GM13976 (cell line): ENCODE results near the gene APBB1.

Experiments used
- DNase-seq: peaks from one replicate; pipeline ENCODE4 v3.0.0; 2012; ENCODE audit warnings: low spot score
- in situ Hi-C: fragments of 300-500 bp; cut with MboI; formaldehyde crosslinking; loops from one replicate; pipeline ENCODE4 v1.12.0; 2022; ENCODE audit warnings: low sequenced_read_pairs, mixed read lengths, inconsistent platforms; ENCODE audit not compliant: unreplicated experiment
- TF ChIP-seq, protein P1 (sequence below): IDR thresholded peaks from 2 replicates; pipeline ENCODE4 v1.5.1; 2012; ENCODE audit warnings: borderline replicate concordance, mild to moderate bottlenecking; ENCODE audit not compliant: insufficient read depth; ENCODE audit errors: extremely low read depth, missing control alignments, control extremely low read depth

APBB1 gene

DNA sequence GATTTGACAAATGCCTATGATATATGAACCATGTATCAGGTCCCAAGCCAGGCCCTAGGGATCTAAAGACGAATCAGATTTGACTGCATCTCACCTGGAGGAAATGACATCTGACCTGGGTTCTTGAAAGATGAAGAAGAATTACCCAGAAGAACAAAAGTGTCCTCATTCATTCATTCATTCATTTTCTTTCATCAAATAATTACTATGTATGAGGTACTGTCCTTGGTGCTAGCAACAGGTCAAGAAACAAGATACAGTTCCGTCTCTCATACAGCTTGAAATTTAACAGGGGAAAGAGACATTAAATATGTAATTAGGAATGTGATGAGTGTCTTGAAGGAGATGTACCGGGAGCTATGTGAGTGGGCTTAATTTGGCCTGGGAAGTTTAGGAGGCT, 1.8 kb upstream of the APBB1 start:
- TF ChIP-seq, protein P1, sequence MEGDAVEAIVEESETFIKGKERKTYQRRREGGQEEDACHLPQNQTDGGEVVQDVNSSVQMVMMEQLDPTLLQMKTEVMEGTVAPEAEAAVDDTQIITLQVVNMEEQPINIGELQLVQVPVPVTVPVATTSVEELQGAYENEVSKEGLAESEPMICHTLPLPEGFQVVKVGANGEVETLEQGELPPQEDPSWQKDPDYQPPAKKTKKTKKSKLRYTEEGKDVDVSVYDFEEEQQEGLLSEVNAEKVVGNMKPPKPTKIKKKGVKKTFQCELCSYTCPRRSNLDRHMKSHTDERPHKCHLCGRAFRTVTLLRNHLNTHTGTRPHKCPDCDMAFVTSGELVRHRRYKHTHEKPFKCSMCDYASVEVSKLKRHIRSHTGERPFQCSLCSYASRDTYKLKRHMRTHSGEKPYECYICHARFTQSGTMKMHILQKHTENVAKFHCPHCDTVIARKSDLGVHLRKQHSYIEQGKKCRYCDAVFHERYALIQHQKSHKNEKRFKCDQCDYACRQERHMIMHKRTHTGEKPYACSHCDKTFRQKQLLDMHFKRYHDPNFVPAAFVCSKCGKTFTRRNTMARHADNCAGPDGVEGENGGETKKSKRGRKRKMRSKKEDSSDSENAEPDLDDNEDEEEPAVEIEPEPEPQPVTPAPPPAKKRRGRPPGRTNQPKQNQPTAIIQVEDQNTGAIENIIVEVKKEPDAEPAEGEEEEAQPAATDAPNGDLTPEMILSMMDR: no peak
- in situ Hi-C loops: no loop called here
- no peak for DNase-seq

DNA sequence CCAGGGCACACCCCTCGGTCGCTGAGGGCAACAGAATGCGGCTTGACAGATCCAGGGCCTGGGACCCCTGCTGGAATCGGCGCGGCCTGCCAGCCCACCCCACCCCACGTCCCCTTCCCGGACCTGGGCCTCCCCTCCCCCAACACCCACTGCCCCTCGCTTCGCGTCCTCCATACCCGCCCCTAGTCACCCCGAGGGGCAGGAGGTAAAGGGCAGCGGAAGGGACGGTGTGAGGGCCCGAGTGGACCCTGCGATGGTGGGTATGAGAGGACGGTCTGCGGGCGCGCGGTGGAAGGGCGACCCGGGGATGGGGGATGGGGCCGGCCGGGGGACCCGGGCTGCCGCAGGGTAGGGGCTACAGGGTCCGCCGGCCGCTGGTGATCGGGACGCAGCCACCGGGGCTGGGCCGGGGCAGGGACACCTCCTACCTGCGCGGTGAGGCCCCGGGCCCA, 311 bp downstream of the APBB1 start:
- in situ Hi-C loops: no loop called here
- no peak for DNase-seq
- TF ChIP-seq, protein P1: no peak

DNA sequence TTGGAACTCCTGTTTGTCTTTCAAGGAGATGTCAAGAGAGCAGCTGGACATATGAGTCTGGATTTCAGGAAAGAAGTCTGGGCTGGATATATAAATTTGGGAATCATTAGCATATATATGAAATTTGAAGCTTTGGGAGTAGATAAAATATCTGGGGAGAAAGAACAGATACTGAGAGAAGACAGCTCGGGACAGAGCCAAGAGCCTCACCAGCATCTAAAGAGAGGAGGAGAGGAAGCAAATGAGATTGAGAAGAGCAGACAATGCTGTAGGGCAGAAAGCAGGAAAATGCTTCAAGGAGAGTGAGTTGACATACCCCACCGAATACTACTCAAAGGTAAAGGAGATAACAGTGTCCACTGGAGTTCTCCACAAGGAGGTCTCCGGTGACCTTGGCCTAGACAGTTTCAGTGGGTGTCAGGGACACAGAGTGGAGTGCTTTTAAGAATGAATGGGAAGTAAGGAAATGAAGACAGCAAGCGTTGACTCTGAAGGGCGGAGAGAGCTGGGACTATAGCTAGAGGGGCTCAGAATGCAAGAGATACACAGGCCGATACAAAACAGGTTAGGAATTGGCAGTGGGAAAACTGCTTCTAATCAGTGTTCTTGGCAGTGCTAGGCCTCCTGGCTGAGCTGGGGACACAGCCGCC, 862 bp downstream of the APBB1 start:
- in situ Hi-C loops: no loop called here
- TF ChIP-seq, protein P1: no peak
- no peak for DNase-seq

DNA sequence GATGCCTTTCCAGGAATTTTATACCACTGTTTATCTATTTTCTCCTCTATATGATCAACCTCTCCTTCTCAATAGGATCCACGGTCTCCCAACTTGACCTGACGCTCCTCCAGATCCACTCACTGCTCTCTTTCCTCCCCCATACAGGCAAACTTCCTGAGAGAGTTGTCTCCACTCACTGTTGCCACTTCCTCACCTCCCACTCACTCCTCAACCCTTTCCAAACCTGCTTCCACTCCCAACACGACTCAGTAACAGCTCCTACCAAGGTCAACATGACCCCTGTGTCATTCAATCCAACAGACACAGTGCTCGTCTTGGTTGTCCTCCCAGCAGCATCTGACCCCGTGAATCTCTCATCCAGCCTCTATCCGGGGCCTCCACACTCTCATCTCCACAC, 3.1 kb downstream of the APBB1 start:
- no peak for DNase-seq
- TF ChIP-seq, protein P1: no peak
- in situ Hi-C loops: no loop called here

DNA sequence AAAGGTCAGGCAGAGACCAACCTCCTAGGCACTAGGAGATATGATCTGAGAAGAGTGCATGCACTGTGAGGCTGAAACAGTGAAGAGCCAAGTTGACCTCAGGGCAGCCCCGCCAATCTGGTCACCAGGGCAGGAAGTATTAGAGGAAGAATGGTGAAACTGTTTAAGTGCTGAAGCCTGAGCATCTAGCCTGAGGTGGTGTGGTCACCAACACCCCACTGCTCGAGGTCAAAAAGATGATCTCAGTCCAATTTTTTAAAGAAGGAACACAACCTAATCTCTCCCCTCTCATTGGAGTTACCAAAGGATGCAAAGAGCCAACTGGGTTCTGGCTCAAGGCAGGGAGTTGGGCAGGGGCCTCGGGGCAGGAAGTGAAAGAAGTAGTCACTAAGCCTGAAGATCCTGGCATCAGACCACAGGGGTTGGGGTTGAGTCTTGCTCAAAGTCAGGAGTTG, 4.0 kb downstream of the APBB1 start:
- in situ Hi-C loops: no loop called here
- DNase-seq: no peak

DNA sequence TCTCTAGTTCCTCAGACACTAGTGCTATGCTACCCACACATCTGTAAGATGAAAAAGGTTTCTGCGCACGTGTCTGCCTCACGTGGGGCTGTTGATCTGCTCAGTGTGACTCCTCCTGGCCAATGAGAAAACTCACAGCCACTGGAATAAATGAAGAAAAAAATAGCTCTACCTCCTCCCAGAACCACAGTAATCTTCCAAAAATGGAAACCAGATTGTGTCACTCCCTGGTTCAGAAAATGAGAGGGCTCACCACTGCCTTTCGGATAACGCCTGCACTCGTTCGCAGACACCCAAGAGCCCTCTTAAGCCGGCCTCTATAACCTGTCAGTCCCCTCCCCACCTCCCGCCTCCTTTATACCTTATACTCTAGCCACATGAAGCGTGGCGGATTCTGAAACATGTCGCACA, 5.1 kb downstream of the APBB1 start:
- TF ChIP-seq, protein P1: no peak
- in situ Hi-C loops: no loop called here
- no peak for DNase-seq

More for the DNA sequence above, 4.0 kb downstream of the APBB1 start:
- TF ChIP-seq, protein P1: no peak
